CD4-positive, alpha-beta T cell treated with Interleukin-1 beta for 1 hour (primary cell): ENCODE data around the gene PDE10A.

ENCODE experiments used
- DNase-seq, 2 donors: peaks; one replicate each; pipeline ENCODE4 v3.0.0-alpha.2; 2020 to 2022

Gene PDE10A

GRCh38 chr6:165458134-165458533 is 204.9 kb downstream of the PDE10A start:
- DNase-seq: no peak

GRCh38 chr6:165456286-165456685 is 206.8 kb downstream of the PDE10A start:
- no peak for DNase-seq

GRCh38 chr6:165455488-165455887 is 207.6 kb downstream of the PDE10A start:
- DNase-seq: no peak

- no peak for DNase-seq
Measured at GRCh38 chr6:165453395-165453794, 209.6 kb downstream of the PDE10A start.

- no peak for DNase-seq
Measured at GRCh38 chr6:165451838-165452237, 211.2 kb downstream of the PDE10A start.

GRCh38 chr6:165448210-165448609 is 214.8 kb downstream of the PDE10A start:
- no peak for DNase-seq

GRCh38 chr6:165447141-165447540 is 215.9 kb downstream of the PDE10A start:
- DNase-seq: no peak

GRCh38 chr6:165446331-165446730 is 216.7 kb downstream of the PDE10A start:
- DNase-seq: no peak

- DNase-seq: no peak
Measured at GRCh38 chr6:165443462-165443861, 219.6 kb downstream of the PDE10A start.

GRCh38 chr6:165441181-165441580 is 221.9 kb downstream of the PDE10A start:
- DNase-seq: no peak

GRCh38 chr6:165439928-165440554 is 223.0 kb downstream of the PDE10A start:
- no peak for DNase-seq

- DNase-seq: no peak
Measured at GRCh38 chr6:165426892-165427291, 236.1 kb downstream of the PDE10A start.

GRCh38 chr6:165422192-165422591 is 240.8 kb downstream of the PDE10A start:
- DNase-seq: no peak

- DNase-seq: no peak
Measured at GRCh38 chr6:165417278-165417865, 245.7 kb downstream of the PDE10A start.

- DNase-seq: no peak
Measured at GRCh38 chr6:165404697-165405096, 258.3 kb downstream of the PDE10A start.

GRCh38 chr6:165404296-165404695 is 258.7 kb downstream of the PDE10A start:
- DNase-seq: no peak

GRCh38 chr6:165403006-165403595 is 259.9 kb downstream of the PDE10A start:
- DNase-seq: no peak

- no peak for DNase-seq
Measured at GRCh38 chr6:165401092-165401491, 261.9 kb downstream of the PDE10A start.

- no peak for DNase-seq
Measured at GRCh38 chr6:165390475-165390874, 272.6 kb downstream of the PDE10A start.

- no peak for DNase-seq
Measured at GRCh38 chr6:165389534-165389933, 273.5 kb downstream of the PDE10A start.

GRCh38 chr6:165383323-165383722 is 279.7 kb downstream of the PDE10A start:
- DNase-seq: no peak

- DNase-seq: no peak
Measured at GRCh38 chr6:165376100-165376499, 286.9 kb downstream of the PDE10A start.

GRCh38 chr6:165365371-165365770 is 297.7 kb downstream of the PDE10A start:
- no peak for DNase-seq

- no peak for DNase-seq
Measured at GRCh38 chr6:165345700-165346099, 317.3 kb downstream of the PDE10A start.

- DNase-seq: no peak
Measured at GRCh38 chr6:165340532-165340931, 322.5 kb downstream of the PDE10A start.
